Right lobe of liver (tissue), 4 donors: ENCODE measurements around the gene KMT2E.

Source experiments
- CTCF ChIP-seq, 4 donors: fragments of 200-600 bp in 3 of 4; fragments of 450-650 bp in 1 of 4; IDR thresholded peaks; one replicate each; pipeline versions ENCODE4 v1.5.1 to v1.8.0; 2016 to 2022; ENCODE audit warnings: antibody characterized with exemption in 4 of 4, mild to moderate bottlenecking in 2 of 4
- POLR2A ChIP-seq: fragments of 450-650 bp; IDR thresholded peaks from one replicate; pipeline ENCODE4 v1.6.1; 2017; ENCODE audit warnings: antibody characterized with exemption, mild to moderate bottlenecking
- donor health status: DM: no; HTN: no; CAD: no.
- donor health status: DM: no; HTN: no; CAD: no.
- donor health status: DM: no; HTN: yes; CAD: no.

- TF ChIP-seq CTCF (IDR thresholded peaks at IDR 0.05) = peak in 1 of 4 donors; percentile 8
- TF ChIP-seq POLR2A = no peak
Measured at GRCh38 chr7:105013816-105014692, at the start of gene KMT2E.
